ENCODE results near the gene HIGD1A. TPM values are rescaled to one million over a fixed set of nuclear protein-coding genes. Genes with fewer than 3 reads are reported as not detected.

Gene HIGD1A
- total RNA-seq, 1 experiment from 2014 or later, result 77.6 TPM

GRCh38 chr3:42742688-42743087, 61.6 kb downstream of the HIGD1A start:
- no peaks in the 10 kb centered on the region for H4K20me1 ChIP-seq (ENCODE audit: control insufficient read depth, insufficient read depth, insufficient read length)
- no peaks in the 10 kb centered on the region for H3K79me2 ChIP-seq (ENCODE audit: insufficient read depth, low read length)
- H3K27ac ChIP-seq (ENCODE audit: insufficient read length, low read depth, low read length), result no peak overlapping the region
- H2BK5ac ChIP-seq (ENCODE audit: insufficient read length, low read length), result no peak overlapping the region
- no peaks in the 10 kb centered on the region for H3K79me1 ChIP-seq (ENCODE audit: insufficient read depth, low read depth, low read length, poor library complexity, severe bottlenecking)
- no peaks in the 10 kb centered on the region for H3K23me2 ChIP-seq (ENCODE audit: insufficient read length, low read depth, low read length, poor library complexity, severe bottlenecking)
- Mint-ChIP-seq H3K27ac (no peak overlapping the region), H3K4me3 (no peak overlapping the region), H3K9me3 (peaks cover 0 to 3% of the 10 kb centered on the region in 2 experiments; a peak in 1 of 5 replicates), H3K27me3 (ENCODE audit: low read depth) (peaks cover 13% of the 10 kb centered on the region), H3K36me3 (ENCODE audit: insufficient read depth in 1 of 3, low read depth in 3 of 3) (no peaks in the 10 kb centered on the region), H3K4me1 (peaks cover 21 to 22% of the 10 kb centered on the region in 2 experiments)
- H3K14ac ChIP-seq (ENCODE audit: insufficient read depth, low read length), result no peak overlapping the region
- no peak overlapping the region for H4K8ac ChIP-seq (replicated peaks; ENCODE audit: insufficient read length, low read depth, low read length)
- no peak overlapping the region for H2BK12ac ChIP-seq (ENCODE audit: insufficient read length, low read depth, low read length)
- H2AFZ ChIP-seq (ENCODE audit: low read length), result no peak overlapping the region
- no peak overlapping the region for H3K56ac ChIP-seq (ENCODE audit: insufficient read length, low read depth, low read length)
- no peak overlapping the region for H3K9ac ChIP-seq (ENCODE audit: extremely low read depth, insufficient read length, low read length)
- no peak overlapping the region for H2BK20ac ChIP-seq (ENCODE audit: low read depth, low read length, poor library complexity, severe bottlenecking)
- H3K4ac ChIP-seq (ENCODE audit: low read depth, low read length), result no peak overlapping the region
- WGBS (ENCODE audit: extremely low coverage, insufficient read length, low lambda C conversion rate), result no CpG with 5 or more reads among the region's 9 CpGs
- no peak overlapping the region for H2AK5ac ChIP-seq (ENCODE audit: insufficient read length, low read length)
- peak; percentile 12 for DNase-seq
- no peak overlapping the region for H4K91ac ChIP-seq (ENCODE audit: insufficient read length, low read depth, low read length)
- H3K23ac ChIP-seq (ENCODE audit: insufficient read length, low read depth, low read length), result no peak overlapping the region
- H3K4me1 ChIP-seq (ENCODE audit: insufficient read depth, low read length), result no peaks in the 10 kb centered on the region
- H2BK120ac ChIP-seq (ENCODE audit: low read depth, low read length, poor library complexity, severe bottlenecking), result no peak overlapping the region
- no peak for TF ChIP-seq CTCF (conservative IDR thresholded peaks at IDR 0.05)
- no peaks in the 10 kb centered on the region for H3K9me3 ChIP-seq (ENCODE audit: control insufficient read depth, low read depth, low read length)
- H3K4me2 ChIP-seq (ENCODE audit: insufficient read depth, insufficient read length, low read length), result no peak overlapping the region
- no peaks in the 10 kb centered on the region for H3K27me3 ChIP-seq (ENCODE audit: insufficient read depth, low read length)
- no peak overlapping the region for H3T11ph ChIP-seq (ENCODE audit: low read length)
- H2BK15ac ChIP-seq (ENCODE audit: low read depth, low read length), result no peak overlapping the region
- no peak overlapping the region for H3K18ac ChIP-seq (ENCODE audit: insufficient read length, low read depth, low read length)
- H4K5ac ChIP-seq (ENCODE audit: insufficient read length, low read depth, low read length), result no peak overlapping the region
